HFFc6 (cell line): ENCODE data around the gene DDX31. TPM values are rescaled to one million over a fixed set of nuclear protein-coding genes. Genes with fewer than 3 reads are reported as not detected.

Experiments used
- DNase-seq: peaks from one replicate; pipeline ENCODE4 v3.0.0-alpha.2; 2018
- H3K27ac Mint-ChIP-seq: 2 replicates; pipeline ENCODE4 v1.8.0; 2020; ENCODE audit warnings: mild to moderate bottlenecking, mixed read lengths
- H3K27me3 Mint-ChIP-seq: 2 replicates; pipeline ENCODE4 v1.8.0; 2021; ENCODE audit warnings: mild to moderate bottlenecking, moderate library complexity, mixed read lengths; ENCODE audit not compliant: insufficient read depth
- H3K36me3 Mint-ChIP-seq: 2 replicates; pipeline ENCODE4 v1.8.0; 2021; ENCODE audit warnings: low read depth, mixed read lengths
- H3K4me1 Mint-ChIP-seq: 2 replicates; pipeline ENCODE4 v1.8.0; 2020; ENCODE audit warnings: low read depth, mixed read lengths
- H3K4me3 Mint-ChIP-seq: 2 replicates; pipeline ENCODE4 v1.8.0; 2020; ENCODE audit warnings: mild to moderate bottlenecking, moderate library complexity, mixed read lengths
- H3K9me3 Mint-ChIP-seq: 2 replicates; pipeline ENCODE4 v1.8.0; 2020; ENCODE audit warnings: mild to moderate bottlenecking, mixed read lengths
- total RNA-seq, 6 experiments: library from RNA; stranded (reverse); fragmentation: NEBNext Ultra II Directional; extraction: Animal tissue kit (Norgen Biotek cat#: 25700); gene quantifications; 2 replicates in 1 of 6; 3 replicates in 5 of 6; pipeline ENCODE4 v1.2.3, GENCODE V29; 2021
- TF ChIP-seq, protein P1 (sequence below): fragments of 200-600 bp; sonication (generic); IDR thresholded peaks from 2 replicates; pipeline ENCODE4 v1.5.0; 2021; ENCODE audit warnings: antibody characterized with exemption, mild to moderate bottlenecking

DDX31 gene
- total RNA-seq, 6 experiments from 2014 or later, result 9.6 to 16.2 (median 14.9) TPM

DNA sequence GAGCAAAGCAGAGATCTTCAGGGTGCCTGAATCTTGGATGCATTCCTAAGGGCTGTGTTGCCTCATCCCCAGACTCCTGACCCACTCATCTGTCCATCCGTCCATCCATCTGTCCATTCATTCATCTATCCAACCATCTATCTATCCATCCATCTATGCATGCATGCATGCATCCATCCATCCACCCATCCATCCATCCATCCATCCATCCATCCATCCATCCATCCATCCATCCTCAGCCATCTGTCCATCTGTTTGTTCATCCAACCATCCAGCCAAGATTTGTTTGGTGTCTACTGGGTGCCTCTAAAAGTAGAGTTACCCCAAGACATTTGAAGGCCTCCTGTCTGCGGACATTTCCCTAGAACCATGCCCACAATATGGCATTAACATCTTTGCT lies 115.0 kb downstream of the DDX31 start:
- no peak for DNase-seq
- H3K9me3 Mint-ChIP-seq, result no peaks in the 10 kb centered on the region
- TF ChIP-seq, protein P1, sequence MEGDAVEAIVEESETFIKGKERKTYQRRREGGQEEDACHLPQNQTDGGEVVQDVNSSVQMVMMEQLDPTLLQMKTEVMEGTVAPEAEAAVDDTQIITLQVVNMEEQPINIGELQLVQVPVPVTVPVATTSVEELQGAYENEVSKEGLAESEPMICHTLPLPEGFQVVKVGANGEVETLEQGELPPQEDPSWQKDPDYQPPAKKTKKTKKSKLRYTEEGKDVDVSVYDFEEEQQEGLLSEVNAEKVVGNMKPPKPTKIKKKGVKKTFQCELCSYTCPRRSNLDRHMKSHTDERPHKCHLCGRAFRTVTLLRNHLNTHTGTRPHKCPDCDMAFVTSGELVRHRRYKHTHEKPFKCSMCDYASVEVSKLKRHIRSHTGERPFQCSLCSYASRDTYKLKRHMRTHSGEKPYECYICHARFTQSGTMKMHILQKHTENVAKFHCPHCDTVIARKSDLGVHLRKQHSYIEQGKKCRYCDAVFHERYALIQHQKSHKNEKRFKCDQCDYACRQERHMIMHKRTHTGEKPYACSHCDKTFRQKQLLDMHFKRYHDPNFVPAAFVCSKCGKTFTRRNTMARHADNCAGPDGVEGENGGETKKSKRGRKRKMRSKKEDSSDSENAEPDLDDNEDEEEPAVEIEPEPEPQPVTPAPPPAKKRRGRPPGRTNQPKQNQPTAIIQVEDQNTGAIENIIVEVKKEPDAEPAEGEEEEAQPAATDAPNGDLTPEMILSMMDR, result no peak
- no peak overlapping the region for H3K27ac Mint-ChIP-seq
- H3K36me3 Mint-ChIP-seq, result no peaks in the 10 kb centered on the region
- no peak overlapping the region for H3K4me3 Mint-ChIP-seq
- peaks cover 39% of the 10 kb centered on the region for H3K27me3 Mint-ChIP-seq
- no peaks in the 10 kb centered on the region for H3K4me1 Mint-ChIP-seq

DNA sequence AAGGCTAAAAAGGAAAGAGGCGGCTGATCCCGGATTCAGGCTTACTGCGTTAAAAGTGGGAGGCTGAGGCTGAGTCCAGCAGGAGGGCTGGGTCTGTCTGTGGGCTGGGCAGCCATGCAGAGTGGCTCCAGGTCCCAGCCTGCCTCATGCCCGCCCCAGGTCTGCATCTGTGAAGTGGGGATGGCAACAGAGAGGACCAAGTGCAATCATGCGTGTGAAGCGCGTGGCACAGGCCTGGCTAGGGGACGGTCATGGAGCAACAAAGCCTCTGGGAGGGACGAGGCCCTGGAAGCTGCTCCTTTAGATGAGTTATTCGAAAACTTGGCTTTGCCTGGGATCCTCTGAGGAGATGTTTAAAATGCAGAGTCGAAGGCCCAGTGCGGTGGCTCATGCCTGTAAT lies 117.7 kb downstream of the DDX31 start:
- peaks cover 40% of the 10 kb centered on the region for H3K27me3 Mint-ChIP-seq
- H3K27ac Mint-ChIP-seq, result no peak overlapping the region
- no peak overlapping the region for H3K4me3 Mint-ChIP-seq
- H3K36me3 Mint-ChIP-seq, result no peaks in the 10 kb centered on the region
- TF ChIP-seq, protein P1, result no peak
- no peak for DNase-seq
- H3K9me3 Mint-ChIP-seq, result no peaks in the 10 kb centered on the region
- no peaks in the 10 kb centered on the region for H3K4me1 Mint-ChIP-seq

DNA sequence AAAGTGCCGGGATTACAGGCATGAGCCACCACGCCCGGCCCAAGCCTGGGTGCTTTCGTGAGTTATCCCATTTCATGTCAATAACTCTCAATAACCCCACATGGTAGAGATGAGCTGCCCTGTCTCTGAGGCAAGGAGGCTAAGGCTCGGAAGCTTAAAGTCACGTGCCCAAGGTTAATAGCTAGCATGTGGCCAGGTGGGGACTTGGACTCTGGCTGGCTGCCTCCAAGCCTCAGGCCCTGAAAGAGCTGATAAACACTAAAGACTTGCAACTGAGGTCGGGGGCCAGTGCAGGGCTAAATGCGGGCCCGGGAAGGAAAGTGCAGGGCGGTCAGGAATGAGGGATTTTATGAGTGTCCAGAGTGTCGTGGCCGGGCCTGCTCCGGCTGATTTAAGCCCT lies 118.2 kb downstream of the DDX31 start:
- no peaks in the 10 kb centered on the region for H3K4me1 Mint-ChIP-seq
- H3K36me3 Mint-ChIP-seq, result no peaks in the 10 kb centered on the region
- H3K27ac Mint-ChIP-seq, result no peak overlapping the region
- no peak overlapping the region for H3K4me3 Mint-ChIP-seq
- no peaks in the 10 kb centered on the region for H3K9me3 Mint-ChIP-seq
- H3K27me3 Mint-ChIP-seq, result peaks cover 37% of the 10 kb centered on the region
- DNase-seq, result no peak
- TF ChIP-seq, protein P1, result no peak

DNA sequence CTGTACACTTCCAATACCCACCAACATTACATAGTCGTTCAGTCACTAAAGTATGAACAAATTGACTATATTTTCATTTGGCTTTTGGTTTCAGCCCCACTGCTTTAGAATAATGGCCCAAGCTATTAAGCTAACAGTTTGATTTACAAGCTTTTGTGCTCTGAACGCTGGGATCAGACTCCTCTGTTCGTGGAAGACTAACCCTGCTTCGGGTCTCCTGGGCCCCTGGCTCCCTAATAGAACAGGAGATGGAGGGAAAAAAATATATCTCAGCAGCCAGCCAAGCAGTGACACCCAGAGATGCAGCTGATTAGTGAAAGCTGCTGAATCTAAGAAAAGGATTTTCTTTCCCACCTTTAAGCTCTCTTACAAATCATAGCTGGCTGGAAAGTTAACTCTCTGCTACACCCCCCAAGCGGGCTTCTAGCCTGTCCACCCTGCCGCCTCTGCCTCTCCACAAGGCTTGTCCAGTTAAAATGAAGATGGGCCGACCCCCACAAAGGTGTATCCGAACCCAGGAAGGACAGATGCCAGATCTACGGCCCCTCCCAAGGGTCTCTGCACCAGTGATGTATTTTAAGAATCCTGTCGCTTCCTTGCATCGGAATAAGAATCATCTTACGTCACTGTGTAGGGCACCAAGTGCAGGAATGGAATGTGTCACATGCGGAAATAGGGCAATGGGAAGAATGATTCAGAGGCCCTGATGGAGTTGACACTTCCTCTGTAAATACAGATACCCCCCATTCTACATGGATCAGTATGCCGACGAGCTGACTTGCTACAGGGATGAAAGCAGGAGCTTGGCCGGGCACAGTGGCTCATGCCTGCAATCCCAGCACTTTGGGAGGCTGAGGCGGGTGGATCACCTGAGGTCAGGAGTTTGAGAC lies 120.8 kb downstream of the DDX31 start:
- Mint-ChIP-seq H3K9me3 (no peaks in the 10 kb centered on the region), H3K27me3 (peaks cover 40% of the 10 kb centered on the region), H3K36me3 (no peaks in the 10 kb centered on the region), H3K4me3 (no peak overlapping the region), H3K4me1 (no peaks in the 10 kb centered on the region), H3K27ac (no peak overlapping the region)
- DNase-seq, result no peak
- TF ChIP-seq, protein P1, result no peak

DNA sequence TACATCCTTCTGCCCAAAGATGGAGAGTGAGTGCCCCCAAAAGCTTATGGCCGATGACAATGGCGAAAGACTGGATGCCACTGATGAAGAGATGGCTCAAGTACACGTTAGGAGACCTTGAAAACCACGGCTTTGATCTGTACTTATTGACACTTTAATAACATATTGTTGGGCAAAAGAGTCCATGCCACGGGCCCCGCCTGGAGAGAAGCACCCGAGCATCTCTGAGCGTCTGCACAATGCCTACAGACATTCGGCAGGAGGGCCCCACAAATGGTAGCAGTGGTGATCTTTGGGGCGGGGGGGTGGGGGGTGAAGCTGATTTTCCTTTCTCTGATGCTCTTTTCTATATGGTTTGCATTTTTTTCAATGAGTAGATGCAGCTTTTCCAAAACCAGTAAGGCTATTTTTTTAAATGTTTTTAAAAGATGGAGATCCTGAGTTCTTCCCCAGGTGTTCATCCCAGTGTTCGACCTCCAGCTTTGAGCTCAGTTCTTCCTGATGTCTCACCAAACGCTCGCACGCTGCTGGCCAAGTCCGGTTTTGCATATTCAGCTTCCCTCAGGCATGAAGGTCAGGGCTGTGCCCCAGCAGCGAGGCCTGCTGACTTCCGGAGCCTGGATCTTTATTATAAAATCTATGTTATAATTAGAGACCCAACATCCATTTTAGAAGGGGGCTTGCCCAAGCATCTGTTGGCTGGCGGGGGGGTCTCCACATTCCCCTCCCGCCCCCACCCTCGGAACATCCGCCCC lies 121.6 kb downstream of the DDX31 start:
- H3K4me3 Mint-ChIP-seq, result no peak overlapping the region
- H3K27me3 Mint-ChIP-seq, result peaks cover 42% of the 10 kb centered on the region
- no peak for DNase-seq
- TF ChIP-seq, protein P1, result no peak
- H3K36me3 Mint-ChIP-seq, result no peaks in the 10 kb centered on the region
- no peak overlapping the region for H3K27ac Mint-ChIP-seq
- H3K4me1 Mint-ChIP-seq, result no peaks in the 10 kb centered on the region
- no peaks in the 10 kb centered on the region for H3K9me3 Mint-ChIP-seq
